SH-SY5Y (cell line): ENCODE results near the gene EDNRA.

ENCODE experiments used
- GATA2 ChIP-seq: IDR thresholded peaks from 2 replicates; pipeline ENCODE4 v1.6.1; 2011; ENCODE audit warnings: mild to moderate bottlenecking, low read depth, low read length
- GATA3 ChIP-seq: IDR thresholded peaks from 2 replicates; pipeline ENCODE4 v1.6.1; 2011; ENCODE audit warnings: low read depth, mild to moderate bottlenecking, low read length, moderate library complexity

DNA sequence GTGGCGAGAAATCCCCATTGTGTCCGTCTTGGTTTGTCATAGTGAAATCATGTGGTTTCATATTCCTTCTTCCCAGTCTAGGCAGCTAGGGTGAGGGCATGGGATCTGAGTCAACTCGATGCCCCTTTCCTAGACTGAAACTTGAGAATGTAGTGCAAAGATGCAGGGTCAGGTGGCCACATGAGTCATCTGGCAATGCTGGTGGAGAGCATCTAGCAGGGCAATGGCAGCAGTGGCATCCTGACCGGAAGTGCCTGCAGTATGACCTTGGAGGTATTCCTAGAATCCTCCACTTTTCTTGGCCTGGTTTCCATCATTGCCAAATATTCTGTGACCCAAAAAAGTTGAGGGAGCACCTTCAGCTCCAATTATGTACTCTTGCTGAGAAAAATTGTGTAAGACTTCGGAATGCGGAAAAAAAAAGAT lies 97.2 kb downstream of the EDNRA start:
- no peak for TF ChIP-seq GATA2
- no peak for TF ChIP-seq GATA3
